GM12878 (cell line): ENCODE results near the gene ACAT2. TPM values are rescaled to one million over a fixed set of nuclear protein-coding genes. Genes with fewer than 3 reads are reported as not detected.
A peak's percentile ranks its signal among the peaks of the same experiment; 100 is the strongest.
"Not testable (repeated sequence)": the region's sequence is repeated elsewhere in the genome, so short reads cannot be mapped to it uniquely, and the experiment has no call there.

Source experiments
- ATAC-seq: fragments of 200-7000 bp; cut with Tn5 transposase; 3 replicates; pipeline ENCODE4 v1.9.1; 2020; ENCODE audit warnings: mild to moderate bottlenecking, moderate library complexity
- BruUV-seq: library from RNA; stranded (reverse); fragments of 400-500 nt; replicated peaks from 2 replicates; lab custom pipeline; 2021; lab: Mats Ljungman, UMichigan
- CTCF ChIA-PET: fragments of 300-600 bp; sonication (Branson Sonifier 250); formaldehyde crosslinking; extraction: SDS; loops from one replicate; lab custom pipeline; 2021; ENCODE audit warnings: inconsistent platforms; lab: Yijun Ruan, JAX
- POLR2A ChIA-PET: fragments of 350-600 bp; formaldehyde crosslinking; extraction: SDS; loops from one replicate; lab custom pipeline; 2021; ENCODE audit warnings: inconsistent platforms; lab: Charles Lee
- RAD21 ChIA-PET: fragments of 300-600 bp; sonication (Branson Sonifier 250); formaldehyde crosslinking; loops from one replicate; lab custom pipeline; 2023; ENCODE audit warnings: antibody characterized with exemption; ENCODE audit not compliant: unreplicated experiment; lab: Charles Lee
- SMC1A ChIA-PET: fragments of 300-600 bp; sonication (Branson Sonifier 250); formaldehyde crosslinking; loops from one replicate; lab custom pipeline; 2023; ENCODE audit not compliant: unreplicated experiment, uncharacterized antibody; lab: Charles Lee
- DNase-seq: peaks from one replicate; pipeline ENCODE4 v3.0.0-alpha.2; 2011; ENCODE audit warnings: low read depth, low spot score
- FAIRE-seq: peaks from 3 replicates; lab custom pipeline; 2011; peaks lifted over from hg19 to GRCh38; lab: Jason Lieb, UNC
- H2AFZ ChIP-seq: 2 replicates; pipeline ENCODE4 v1.6.0; 2011; ENCODE audit warnings: low read depth, low read length, control low read depth; ENCODE audit not compliant: control insufficient read depth
- H3K27ac ChIP-seq: 2 replicates; pipeline ENCODE4 v1.5.1; 2011; ENCODE audit warnings: control low read depth; ENCODE audit not compliant: control insufficient read depth, insufficient read depth
- H3K27me3 ChIP-seq, 2 experiments: replicated peaks in 1 of 2; 2 replicates each; pipeline versions ENCODE4 v1.6.0 to v1.6.1; 2011; ENCODE audit warnings: low read length in 1 of 2; ENCODE audit not compliant: control insufficient read depth in 2 of 2, insufficient read depth in 2 of 2
- H3K36me3 ChIP-seq, 2 experiments: 2 replicates each; pipeline ENCODE4 v1.5.1; 2011; ENCODE audit warnings: low read length in 1 of 2; ENCODE audit not compliant: control insufficient read depth in 2 of 2, insufficient read depth in 2 of 2
- H3K4me1 ChIP-seq: 2 replicates; pipeline ENCODE4 v1.6.1; 2011; ENCODE audit warnings: mild to moderate bottlenecking, low read length, moderate library complexity, mixed read lengths; ENCODE audit not compliant: control insufficient read depth, insufficient read depth
- H3K4me2 ChIP-seq: 2 replicates; pipeline ENCODE4 v1.6.0; 2011; ENCODE audit warnings: control low read depth; ENCODE audit not compliant: control insufficient read depth, insufficient read depth
- H3K4me3 ChIP-seq: fragments of 200-600 bp; sonication (generic); 2 replicates; pipeline ENCODE4 v1.5.1; 2016
- H3K79me2 ChIP-seq: 2 replicates; pipeline ENCODE4 v1.6.0; 2011; ENCODE audit warnings: low read length; ENCODE audit not compliant: control insufficient read depth, insufficient read depth
- H3K9ac ChIP-seq: 2 replicates; pipeline ENCODE4 v1.8.0; 2011; ENCODE audit warnings: low read length, control low read depth, mixed read lengths; ENCODE audit not compliant: control insufficient read depth, insufficient read depth
- H3K9me3 ChIP-seq: replicated peaks from 3 replicates; pipeline ENCODE4 v1.5.1; 2011; ENCODE audit warnings: mild to moderate bottlenecking, low read length; ENCODE audit not compliant: control insufficient read depth, insufficient read depth
- H4K20me1 ChIP-seq: 2 replicates; pipeline ENCODE4 v1.6.0; 2011; ENCODE audit not compliant: control insufficient read depth, insufficient read depth
- ZBTB33 ChIP-seq: fragments of 450-650 bp; IDR thresholded peaks from 2 replicates; pipeline ENCODE4 v1.6.1; 2017; ENCODE audit warnings: mild to moderate bottlenecking
- WGBS: methylation state at CpG from one replicate; pipeline ENCODE4 v1.1.6; 2016; ENCODE audit warnings: low lambda C conversion rate; ENCODE audit not compliant: insufficient replicate concordance, insufficient coverage; ENCODE audit errors: missing lambda C conversion rate; 5-methylcytosine and 5-hydroxymethylcytosine counted together
- in situ Hi-C: fragments of 300-500 bp; cut with MboI; formaldehyde crosslinking; loops from 9 replicates; pipeline ENCODE4 v1.14.3; 2018; ENCODE audit warnings: mixed read lengths
- intact Hi-C: fragments of 100-400 bp; cut with micrococcal nuclease; formaldehyde crosslinking; loops from one replicate; pipeline ENCODE4 v1.14.2; 2022; ENCODE audit not compliant: unreplicated experiment
- polyA plus RNA-seq, 11 experiments: library from polyadenylated mRNA; depleted of rRNA in 4 of 11; unstranded in 6 of 11; stranded (reverse) in 5 of 11; fragments of >200 nt; fragmentation: Nextera tagmentation in 4 of 11; fragmentation: Illumina TruSeq in 1 of 11; extraction: Ambion mirVana in 4 of 11; extraction: Trizol in 1 of 11; gene quantifications; 1 replicate in 1 of 11; 2 replicates in 10 of 11; pipeline versions ENCODE4 v1.2.1 to v1.2.3, GENCODE V29; 2011 to 2016; ENCODE audit warnings: inconsistent platforms in 2 of 11, missing spikeins in 2 of 11, low read depth in 1 of 11
- total RNA-seq, 4 experiments: library from RNA; depleted of rRNA in 3 of 4; stranded (reverse); fragments of >200 nt in 3 of 4; fragmentation: Illumina TruSeq in 1 of 4; extraction: Trizol in 1 of 4; gene quantifications; 2 replicates each; pipeline versions ENCODE4 v1.2.1 to v1.2.3, GENCODE V29; 2013 to 2021
- TF ChIP-seq, protein P1 (sequence below): fragments of 450-650 bp; IDR thresholded peaks from 2 replicates; pipeline ENCODE4 v1.6.1; 2016; ENCODE audit warnings: mild to moderate bottlenecking

The ACAT2 gene
- total and polyA plus RNA-seq, 10 of the 15 experiments (the other 5 are each of a cell fraction or from before 2014, with no cell fraction given): 87.9 to 257 (median 132) TPM

DNA sequence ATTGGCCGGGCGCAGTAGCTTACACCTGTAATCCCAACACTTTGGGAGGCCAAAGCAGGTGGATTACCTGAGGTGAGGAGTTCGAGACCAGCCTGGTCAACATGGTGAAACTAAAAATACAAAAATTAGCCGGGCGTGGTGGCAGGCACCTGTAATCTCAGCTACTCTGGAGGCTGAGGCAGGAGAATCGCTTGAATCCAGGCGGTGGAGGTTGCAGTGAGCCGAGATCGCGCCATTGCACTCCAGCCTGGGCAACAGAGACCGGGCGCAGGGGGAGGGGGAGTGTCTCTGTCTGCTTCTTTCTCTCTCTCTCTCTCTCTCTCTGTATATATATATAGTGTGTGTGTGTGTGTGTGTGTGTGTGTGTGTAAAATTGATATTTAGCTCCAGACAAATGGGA is 29.3 kb upstream of the ACAT2 start:
- CTCF ChIA-PET: interaction anchor here (1.1 to 2.3 kb wide), 7 partner anchors 10 to 131 kb away, joined by 3 to 5 read pairs (median 4); no protein-coding TSS in a partner anchor

DNA sequence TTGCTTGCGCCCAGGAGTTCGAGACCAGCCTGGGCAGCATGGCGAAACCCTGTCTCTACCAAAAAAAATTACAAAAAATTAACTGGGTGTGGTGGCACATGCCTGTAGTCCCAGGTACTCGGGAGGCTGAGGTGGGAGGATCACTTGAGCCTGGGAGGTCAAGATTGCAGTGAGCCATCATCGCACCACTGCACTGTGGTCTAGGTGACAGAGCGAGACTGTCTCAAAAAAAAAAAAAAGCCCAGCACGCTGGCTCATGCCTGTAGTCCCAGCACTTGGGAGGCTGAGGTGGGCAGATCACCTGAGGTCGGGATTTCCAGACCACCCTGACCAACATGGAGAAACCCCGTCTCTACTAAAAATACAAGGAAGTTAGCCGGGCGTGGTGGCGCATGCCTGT is 28.4 kb upstream of the ACAT2 start:
- ChIA-PET SMC1A (interaction anchor here (1.1 to 11.1 kb wide), 4 partner anchors 10 to 57 kb away, joined by 3 to 108 read pairs (median 3); partner anchors contain the start of genes MRPL18 and TCP1), RAD21 (interaction anchor here (0.9 kb wide), 1 partner anchor 50 kb away, joined by 3 read pairs; no protein-coding TSS in a partner anchor), POLR2A (interaction anchor here (0.7 to 2.8 kb wide), 6 partner anchors 10 to 57 kb away, joined by 3 to 16 read pairs (median 5); partner anchors contain the start of genes ACAT2 and MRPL18), CTCF (interaction anchor here (1.3 to 2.3 kb wide), 4 partner anchors 40 to 54 kb away, joined by 4 to 5 read pairs (median 4); no protein-coding TSS in a partner anchor)
- H3K9ac ChIP-seq, H2AFZ ChIP-seq, H3K4me2 ChIP-seq, H3K36me3 ChIP-seq, ATAC-seq, BruUV-seq, DNase-seq, H3K27ac ChIP-seq, in situ Hi-C loops, FAIRE-seq, H3K27me3 ChIP-seq, intact Hi-C loops, H3K4me3 ChIP-seq, H3K9me3 ChIP-seq, H3K4me1 ChIP-seq, H4K20me1 ChIP-seq: not testable (repeated sequence)
- WGBS: 62% methylated on average over 12 of the region's 12 CpGs
- peaks cover 98% of the 10 kb centered on the region for H3K79me2 ChIP-seq

More for the DNA sequence above, 29.3 kb upstream of the ACAT2 start:
- H3K9ac ChIP-seq, ATAC-seq, H3K27ac ChIP-seq, H4K20me1 ChIP-seq, in situ Hi-C loops, intact Hi-C loops, H2AFZ ChIP-seq, H3K4me1 ChIP-seq, H3K27me3 ChIP-seq, H3K4me2 ChIP-seq, H3K4me3 ChIP-seq, FAIRE-seq, BruUV-seq, H3K36me3 ChIP-seq, H3K9me3 ChIP-seq, DNase-seq: not testable (repeated sequence)
- ChIA-PET RAD21 (interaction anchor here (0.9 to 1.6 kb wide), 3 partner anchors 51 to 198 kb away, joined by 3 to 4 read pairs (median 3); partner anchors contain the start of gene TCP1), SMC1A (interaction anchor here (0.7 to 11.1 kb wide), 9 partner anchors 9 to 249 kb away, joined by 3 to 108 read pairs (median 3); partner anchors contain the start of genes ACAT2, MRPL18 and TCP1), POLR2A (interaction anchor here (0.8 to 2.8 kb wide), 6 partner anchors 10 to 40 kb away, joined by 4 to 16 read pairs (median 5); partner anchors contain the start of gene ACAT2)
- peak; percentile 16; the same call in 1 of the 2 replicates for TF ChIP-seq ZBTB33
- TF ChIP-seq, protein P1, sequence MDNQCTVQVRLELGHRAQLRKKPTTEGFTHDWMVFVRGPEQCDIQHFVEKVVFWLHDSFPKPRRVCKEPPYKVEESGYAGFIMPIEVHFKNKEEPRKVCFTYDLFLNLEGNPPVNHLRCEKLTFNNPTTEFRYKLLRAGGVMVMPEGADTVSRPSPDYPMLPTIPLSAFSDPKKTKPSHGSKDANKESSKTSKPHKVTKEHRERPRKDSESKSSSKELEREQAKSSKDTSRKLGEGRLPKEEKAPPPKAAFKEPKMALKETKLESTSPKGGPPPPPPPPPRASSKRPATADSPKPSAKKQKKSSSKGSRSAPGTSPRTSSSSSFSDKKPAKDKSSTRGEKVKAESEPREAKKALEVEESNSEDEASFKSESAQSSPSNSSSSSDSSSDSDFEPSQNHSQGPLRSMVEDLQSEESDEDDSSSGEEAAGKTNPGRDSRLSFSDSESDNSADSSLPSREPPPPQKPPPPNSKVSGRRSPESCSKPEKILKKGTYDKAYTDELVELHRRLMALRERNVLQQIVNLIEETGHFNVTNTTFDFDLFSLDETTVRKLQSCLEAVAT: peak; percentile 48; the same call in 1 of the 2 replicates
- H3K79me2 ChIP-seq: peaks cover 98% of the 10 kb centered on the region
- 95% methylated on average over 12 of the region's 12 CpGs for WGBS
